Measurements from ENCODE around the gene TTLL13.

- TF ChIP-seq POLR2AphosphoS5 (IDR thresholded peaks at IDR 0.05; ENCODE audit: low read depth, low read length) (no peak), POLR2A (IDR thresholded peaks at IDR 0.05; ENCODE audit: low read depth, low read length) (no peak)
Measured at GRCh38 chr15:90211440-90212143, 37.8 kb upstream of the TTLL13 start.

All from GM12891 (cell line).